Stimulated activated CD4-positive, alpha-beta T cell treated with anti-CD3 and anti-CD28 coated beads, Interleukin-2, amount 100 ng/mL, for 4 hours (primary cell): ENCODE measurements around the gene IL17RB.

Experiments
- DNase-seq: peaks from one replicate; pipeline ENCODE4 v3.0.0-alpha.2; 2020; ENCODE audit warnings: low read depth

IL17RB gene

GRCh38 chr3:53811143-53811927, 35.0 kb upstream of the IL17RB start:
- DNase-seq, result no peak

- DNase-seq, result no peak
These were observed 33.9 kb upstream of the IL17RB start for GRCh38 chr3:53812434-53812833.

GRCh38 chr3:53813229-53813628, 33.1 kb upstream of the IL17RB start:
- DNase-seq, result no peak

GRCh38 chr3:53813876-53814275, 32.5 kb upstream of the IL17RB start:
- DNase-seq, result no peak

- DNase-seq, result no peak
These were observed 31.3 kb upstream of the IL17RB start for GRCh38 chr3:53815067-53815466.

GRCh38 chr3:53815651-53816050, 30.7 kb upstream of the IL17RB start:
- no peak for DNase-seq

GRCh38 chr3:53816425-53816824, 29.9 kb upstream of the IL17RB start:
- no peak for DNase-seq

- no peak for DNase-seq
These were observed 29.2 kb upstream of the IL17RB start for GRCh38 chr3:53817211-53817610.

GRCh38 chr3:53817809-53818208, 28.6 kb upstream of the IL17RB start:
- no peak for DNase-seq

GRCh38 chr3:53818221-53819162, 27.9 kb upstream of the IL17RB start:
- DNase-seq, result no peak

- no peak for DNase-seq
These were observed 27.1 kb upstream of the IL17RB start for GRCh38 chr3:53819163-53819868.

- DNase-seq, result no peak
These were observed 26.3 kb upstream of the IL17RB start for GRCh38 chr3:53820084-53820483.

GRCh38 chr3:53820756-53821580, 25.4 kb upstream of the IL17RB start:
- no peak for DNase-seq

GRCh38 chr3:53821631-53822121, 24.7 kb upstream of the IL17RB start:
- DNase-seq, result no peak

GRCh38 chr3:53822331-53822741, 24.0 kb upstream of the IL17RB start:
- DNase-seq, result no peak

GRCh38 chr3:53823026-53823955, 23.1 kb upstream of the IL17RB start:
- no peak for DNase-seq

- DNase-seq, result no peak
These were observed 22.3 kb upstream of the IL17RB start for GRCh38 chr3:53823956-53824657.

GRCh38 chr3:53824795-53825194, 21.6 kb upstream of the IL17RB start:
- DNase-seq, result no peak

- DNase-seq, result no peak
These were observed 20.3 kb upstream of the IL17RB start for GRCh38 chr3:53826048-53826447.

- no peak for DNase-seq
These were observed 17.8 kb upstream of the IL17RB start for GRCh38 chr3:53828581-53828980.
